ENCODE results near the gene G6PD. TPM values are rescaled to one million over a fixed set of nuclear protein-coding genes. Genes with fewer than 3 reads are reported as not detected.
"Not testable (repeated sequence)": the region's sequence is repeated elsewhere in the genome, so short reads cannot be mapped to it uniquely, and the experiment has no call there.

The G6PD gene
- 20.5 and 24.0 TPM in 2 replicates for total RNA-seq
- polyA plus RNA-seq (2012), result 140 TPM

DNA sequence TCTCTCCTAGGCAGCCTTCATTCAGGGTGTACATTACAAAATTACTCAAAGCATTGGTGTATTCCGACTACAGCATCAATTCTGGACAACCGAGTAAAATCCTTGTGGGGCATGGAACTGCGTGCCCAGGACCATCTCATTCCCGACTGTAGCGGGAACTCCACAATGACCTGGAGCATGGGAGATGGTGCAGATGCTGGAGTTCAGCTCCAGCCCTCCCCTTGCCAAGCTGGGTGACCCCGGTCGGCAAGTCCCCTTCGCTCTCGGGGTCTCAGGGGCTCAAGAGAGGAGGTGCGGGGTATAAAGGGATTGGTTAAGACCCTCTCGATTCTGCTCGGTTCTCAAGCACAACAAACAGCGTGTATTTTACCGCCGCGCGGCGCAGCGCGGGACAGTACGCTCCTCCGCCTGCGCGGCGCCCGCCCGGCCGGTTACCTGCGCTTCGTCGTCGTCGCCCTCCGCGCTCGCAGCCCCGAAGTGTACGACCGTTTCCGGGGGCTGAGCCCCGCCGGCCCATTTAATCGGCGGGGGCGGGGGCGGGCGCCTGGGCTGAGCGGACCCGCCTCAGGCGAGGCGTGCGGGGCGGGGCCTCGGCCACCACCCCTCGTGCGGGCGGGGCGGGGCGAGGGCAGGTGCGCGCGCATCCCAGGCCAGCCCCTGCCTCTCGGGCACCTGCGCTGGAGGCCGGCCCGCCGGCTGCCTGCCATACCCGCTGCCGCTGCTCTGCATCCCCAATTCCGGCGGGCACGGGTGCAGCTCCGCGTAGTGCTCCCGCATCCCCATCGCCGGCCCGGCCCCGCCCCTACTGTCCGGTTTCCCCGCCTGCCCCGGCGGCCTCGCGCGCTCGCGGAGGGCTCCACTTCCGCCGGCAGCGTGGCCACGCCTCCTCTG lies at the start of gene G6PD:
G6PD (minus strand) TSS at position 493 of the 891 bp plus-strand sequence. CDS start 691 bp downstream, outside the sequence.
- peak; percentile 55 for DNase-seq (ENCODE audit: low read depth)

- no peak for DNase-seq (ENCODE audit: low read depth)
Observed at GRCh38 chrX:154595559-154596249, 49.1 kb upstream of the G6PD start.

DNA sequence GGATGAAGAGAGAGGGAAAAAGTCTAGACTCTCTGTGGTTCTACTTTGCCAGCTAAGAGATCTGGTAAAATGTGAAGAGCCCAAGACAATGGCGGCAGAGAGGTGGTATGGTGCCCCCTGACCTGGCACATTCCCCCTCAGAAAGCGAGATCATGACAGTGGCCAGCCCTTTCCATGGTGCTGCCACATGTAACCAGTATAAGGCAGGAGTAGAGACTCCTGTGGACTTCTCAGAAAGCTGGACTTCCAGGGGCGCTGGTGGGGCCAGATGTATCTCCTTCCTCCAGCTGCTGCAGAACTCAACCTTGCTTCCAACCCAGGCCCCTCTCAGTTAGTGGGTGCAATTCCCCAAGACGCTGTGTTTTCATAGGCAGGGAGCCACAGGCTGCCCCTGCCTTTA lies 47.8 kb upstream of the G6PD start:
- no peak for DNase-seq (ENCODE audit: low read depth)

DNA sequence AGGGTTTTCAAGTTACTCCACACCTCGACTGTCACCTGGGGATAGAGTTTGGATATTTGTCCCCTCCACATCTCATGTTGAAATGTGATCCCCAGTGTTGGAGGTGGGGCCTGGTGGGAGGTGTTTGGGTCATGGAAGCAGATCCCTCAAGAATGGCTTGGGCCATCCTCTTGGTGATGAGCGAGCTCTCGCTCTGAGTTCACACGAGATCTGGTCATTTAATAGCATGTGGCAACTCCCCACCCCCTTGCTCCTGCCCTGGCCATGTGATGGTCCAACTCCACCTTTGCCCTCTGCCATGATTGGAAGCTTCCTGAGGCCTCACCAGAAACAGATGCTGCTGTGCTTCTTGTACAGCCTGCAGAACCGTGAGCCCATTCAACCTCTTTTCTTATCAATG lies 46.6 kb upstream of the G6PD start:
- no peak for DNase-seq (ENCODE audit: low read depth)

- DNase-seq (ENCODE audit: low read depth), result no peak
Observed at GRCh38 chrX:154592505-154592904, 45.9 kb upstream of the G6PD start.

DNA sequence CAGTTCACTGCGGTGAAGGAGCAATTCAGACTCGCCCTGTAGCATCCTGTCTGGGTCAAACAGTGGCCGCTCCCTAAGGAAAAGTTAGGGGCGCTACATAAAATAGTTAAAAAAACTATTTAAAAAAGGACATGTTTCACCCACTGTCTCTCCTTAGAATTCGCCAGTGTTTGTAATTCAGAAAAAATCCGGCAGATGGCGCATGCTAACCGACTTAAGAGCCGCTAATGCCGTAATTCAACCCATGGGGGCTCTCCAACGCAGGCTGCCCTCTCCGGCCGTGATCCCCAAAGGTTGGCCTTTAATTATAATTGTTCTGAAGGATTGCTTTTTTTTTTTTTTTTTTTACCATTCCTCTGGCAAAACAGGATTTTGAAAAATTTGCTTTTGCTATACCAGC lies 43.8 kb upstream of the G6PD start:
- not testable (repeated sequence) for DNase-seq (ENCODE audit: low read depth)

DNA sequence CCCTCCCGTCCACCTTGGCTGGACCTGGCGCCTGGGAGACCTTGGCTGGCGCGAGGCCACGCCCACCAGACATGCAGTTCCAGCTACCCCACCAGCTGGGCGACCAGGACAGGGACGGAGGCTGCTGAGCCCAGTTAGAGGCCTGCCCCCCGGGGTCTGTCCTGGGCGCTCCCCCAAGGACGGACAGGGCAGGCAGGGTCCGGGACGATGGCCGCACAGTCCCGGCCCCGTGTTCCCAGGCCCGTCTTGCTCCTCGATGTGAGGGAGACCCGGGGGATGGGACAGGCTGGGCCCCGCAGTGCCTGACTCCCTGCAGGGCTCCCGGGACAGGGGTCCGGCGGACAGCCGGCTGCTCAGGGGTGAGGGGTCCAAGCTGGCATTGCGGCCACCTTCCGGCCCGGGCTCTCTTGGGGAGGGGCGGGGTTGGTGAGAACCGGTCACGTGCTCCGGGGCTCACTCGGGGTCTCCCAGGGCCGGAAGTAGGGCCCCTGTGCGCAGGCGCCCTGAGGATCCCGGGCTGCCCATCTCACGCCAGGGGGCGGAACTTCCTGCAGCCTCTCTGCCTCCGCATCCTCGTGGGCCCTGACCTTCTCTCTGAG lies 38.0 kb upstream of the G6PD start, which contains the start of gene CTAG1A:
CTAG1A (plus strand) TSS at position 549 of the 599 bp plus-strand sequence. CDS start 74 bp downstream, outside the sequence.
- DNase-seq (ENCODE audit: low read depth), result not testable (repeated sequence)

- DNase-seq (ENCODE audit: low read depth), result not testable (repeated sequence)
Observed at GRCh38 chrX:154582994-154583393, 36.3 kb upstream of the G6PD start.

DNA sequence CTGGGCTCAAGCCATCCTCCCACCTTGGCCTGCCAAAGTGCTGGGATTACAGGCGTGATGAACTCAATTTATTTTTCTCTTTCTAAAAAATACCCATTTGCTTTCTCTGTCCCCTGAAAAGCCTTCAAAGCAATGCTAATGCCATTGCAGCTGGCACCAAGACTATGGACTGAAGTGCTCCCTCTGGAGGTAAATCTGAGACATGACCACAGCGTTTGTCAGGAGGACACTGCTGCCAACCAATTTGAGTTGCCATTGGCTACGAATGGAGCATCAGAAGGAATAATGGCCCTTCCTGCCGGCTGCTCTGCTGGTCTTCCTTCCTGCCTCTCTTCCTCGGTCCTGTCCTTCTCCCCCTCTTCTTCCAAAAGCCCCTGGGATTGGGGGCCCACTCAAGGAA lies 28.4 kb upstream of the G6PD start:
- not testable (repeated sequence) for DNase-seq (ENCODE audit: low read depth)

DNA sequence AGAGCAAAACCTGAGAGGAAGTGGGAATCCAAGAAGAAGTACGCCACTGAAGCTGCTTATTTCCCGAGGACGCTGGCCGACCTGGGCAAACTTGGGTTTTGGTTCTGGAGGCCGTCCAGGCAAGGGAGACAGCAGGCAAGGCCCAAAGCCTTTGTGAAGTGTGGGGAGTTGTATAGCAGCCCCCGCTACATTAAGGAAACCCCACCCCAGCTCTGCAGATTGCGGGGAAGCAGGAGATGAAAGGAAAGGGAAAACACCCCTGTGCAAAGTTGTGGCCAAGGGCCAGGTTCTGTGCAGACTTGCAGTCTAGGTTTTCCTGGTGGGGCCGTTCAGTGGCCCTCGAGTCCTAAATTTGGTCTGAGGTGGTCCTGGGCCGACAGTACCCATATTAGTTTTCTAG lies 26.4 kb upstream of the G6PD start:
- not testable (repeated sequence) for DNase-seq (ENCODE audit: low read depth)

GRCh38 chrX:154570361-154570760 lies 23.7 kb upstream of the G6PD start:
- DNase-seq (ENCODE audit: low read depth), result not testable (repeated sequence)

DNA sequence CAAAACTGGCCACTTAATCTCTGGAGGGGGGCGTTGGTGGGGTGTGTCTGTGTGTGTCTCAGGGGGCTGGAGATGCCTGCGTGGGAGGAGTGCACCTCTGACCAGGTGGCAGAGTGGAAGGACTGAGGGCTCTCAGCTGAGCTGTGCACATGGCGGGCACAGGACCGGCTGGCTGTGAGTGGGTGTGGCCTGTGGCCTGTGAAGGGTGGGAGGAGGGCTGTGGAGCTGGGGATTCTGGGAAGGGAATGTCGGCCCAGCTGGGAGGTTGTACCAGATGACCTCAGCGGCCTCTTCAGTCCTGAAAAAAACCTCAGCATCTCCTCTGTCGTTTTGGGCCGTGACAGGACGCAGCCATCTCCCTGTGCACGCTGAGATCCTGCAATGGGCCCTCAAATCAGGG lies 15.6 kb upstream of the G6PD start:
- not testable (repeated sequence) for DNase-seq (ENCODE audit: low read depth)

DNA sequence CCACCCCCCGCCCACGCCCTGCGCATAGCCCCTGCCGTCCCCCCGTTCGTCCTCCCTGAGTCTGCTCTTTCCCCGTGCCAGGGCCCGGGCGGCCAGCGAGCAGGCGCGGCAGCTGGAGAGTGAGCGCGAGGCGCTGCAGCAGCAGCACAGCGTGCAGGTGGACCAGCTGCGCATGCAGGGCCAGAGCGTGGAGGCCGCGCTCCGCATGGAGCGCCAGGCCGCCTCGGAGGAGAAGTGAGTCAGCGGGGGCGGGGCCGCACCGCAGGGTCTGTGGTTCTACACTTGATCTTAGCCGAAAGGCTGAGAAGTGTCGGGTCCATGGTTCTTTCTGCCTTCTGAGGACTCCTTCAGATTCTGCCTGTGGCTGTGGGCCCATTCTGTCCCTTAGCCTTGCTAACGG lies 13.7 kb upstream of the G6PD start:
- not testable (repeated sequence) for DNase-seq (ENCODE audit: low read depth)

GRCh38 chrX:154558896-154559295 lies 12.2 kb upstream of the G6PD start:
- DNase-seq (ENCODE audit: low read depth), result not testable (repeated sequence)

DNA sequence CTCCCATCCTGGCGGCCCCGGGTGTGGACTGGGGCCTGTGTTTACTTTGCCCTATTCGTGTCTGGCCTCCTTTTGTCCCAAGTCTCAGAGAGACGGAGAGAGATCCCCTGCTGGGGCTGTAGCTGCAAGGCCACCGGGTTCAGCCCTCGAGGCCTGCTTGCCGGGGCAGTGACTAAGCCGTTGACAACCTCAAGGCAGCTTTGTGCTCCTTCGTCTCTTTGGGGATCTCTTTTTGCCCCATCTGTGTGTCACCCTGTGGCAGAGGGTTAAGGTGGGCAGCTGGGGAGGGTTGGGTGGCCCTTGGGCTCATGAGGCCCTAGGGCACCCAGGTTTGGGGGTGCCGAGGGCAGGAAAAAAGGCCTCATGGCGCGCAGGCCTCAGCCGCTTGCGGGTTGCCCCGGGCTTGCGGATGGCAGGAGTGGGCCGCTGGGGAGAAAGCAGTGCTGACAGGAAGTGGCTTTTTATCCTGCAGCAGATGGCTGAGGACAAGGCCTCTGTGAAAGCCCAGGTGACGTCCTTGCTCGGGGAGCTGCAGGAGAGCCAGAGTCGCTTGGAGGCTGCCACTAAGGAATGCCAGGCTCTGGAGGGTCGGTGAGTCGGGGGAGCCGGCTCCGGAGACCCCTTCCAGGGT lies 11.5 kb upstream of the G6PD start:
- DNase-seq (ENCODE audit: low read depth), result not testable (repeated sequence)

GRCh38 chrX:154552112-154552806 lies 5.6 kb upstream of the G6PD start:
- not testable (repeated sequence) for DNase-seq (ENCODE audit: low read depth)

- no peak for DNase-seq (ENCODE audit: low read depth)
Observed at GRCh38 chrX:154549766-154550165, 3.1 kb upstream of the G6PD start.

DNA sequence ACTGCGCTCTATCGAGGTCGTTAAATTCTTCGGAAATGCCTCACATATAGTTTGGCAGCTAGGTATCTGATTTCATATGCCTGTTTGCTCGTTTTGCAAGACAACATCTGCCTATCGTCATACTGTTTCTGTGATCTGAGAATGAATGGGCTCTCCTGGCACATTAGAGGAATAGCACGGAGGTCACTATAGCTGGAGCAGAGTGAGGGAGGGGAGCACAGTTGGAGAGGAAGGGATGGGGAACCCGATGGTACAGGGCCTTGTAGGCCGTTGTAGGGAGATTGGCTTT lies 1.3 kb upstream of the G6PD start:
- no peak for DNase-seq (ENCODE audit: low read depth)

DNA sequence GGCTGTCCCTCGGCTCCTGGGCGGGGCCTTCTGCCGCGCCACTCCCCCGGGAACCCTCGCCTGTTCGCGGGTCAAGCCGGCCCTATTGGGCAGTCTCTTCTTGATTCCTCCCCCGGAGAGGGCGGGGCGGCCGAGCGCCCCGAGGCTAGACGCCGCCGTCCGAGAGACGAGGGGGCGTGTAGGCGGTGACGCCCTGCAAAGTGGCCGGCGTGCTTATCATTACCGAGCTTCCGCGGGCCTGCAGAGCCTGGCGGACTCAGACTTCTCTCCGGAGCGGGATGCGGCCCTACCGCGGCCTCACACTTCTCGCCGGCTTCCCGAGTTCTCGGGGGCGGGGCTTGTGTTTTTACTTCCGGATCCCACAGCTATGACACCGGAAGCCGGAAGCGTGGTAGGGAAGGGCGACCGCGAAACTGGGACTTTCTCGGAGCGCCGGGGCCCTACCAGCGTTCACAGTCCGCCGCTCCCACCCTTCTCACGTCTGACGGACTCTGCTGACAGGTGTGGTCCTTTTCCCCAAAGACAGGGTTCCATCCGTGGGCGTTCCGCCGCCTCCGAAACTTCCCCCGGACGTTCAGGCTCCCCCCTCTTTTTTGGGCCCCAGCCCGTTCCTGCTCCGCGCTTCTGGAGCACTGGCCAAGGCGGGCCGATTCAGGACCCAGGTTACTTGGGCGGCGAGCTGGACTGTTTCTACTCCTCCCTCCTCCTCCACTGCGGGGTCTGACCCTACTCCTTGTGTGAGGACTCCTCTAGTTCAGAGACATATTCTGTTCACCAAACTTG lies 790 bp upstream of the G6PD start, which contains the start of gene IKBKG:
IKBKG (plus strand) TSS at position 376 of the 783 bp plus-strand sequence. CDS start 4,383 bp downstream, outside the sequence.
- peak; percentile 88 for DNase-seq (ENCODE audit: low read depth)

Data from myocyte (in vitro differentiated cells).